HG03575 (cell line): ENCODE results near the gene KRR1.
A peak's percentile ranks its signal among the peaks of the same experiment; 100 is the strongest.
"Not testable (repeated sequence)": the region's sequence is repeated elsewhere in the genome, so short reads cannot be mapped to it uniquely, and the experiment has no call there.

ENCODE experiments used
- ATAC-seq: cut with Tn5 transposase; IDR thresholded peaks from one replicate; pipeline ENCODE4 v1.9.1; 2021; ENCODE audit not compliant: unreplicated experiment, insufficient number of reproducible peaks, low FRiP score; ENCODE audit errors: extremely low read depth

The KRR1 gene

GRCh38 chr12:75528272-75528671 is 16.9 kb upstream of the KRR1 start:
- no peak for ATAC-seq

GRCh38 chr12:75526655-75527511 is 15.5 kb upstream of the KRR1 start:
- peak; percentile 90 for ATAC-seq

GRCh38 chr12:75525263-75525662 is 13.9 kb upstream of the KRR1 start:
- no peak for ATAC-seq

- not testable (repeated sequence) for ATAC-seq
Measured at GRCh38 chr12:75522124-75522523, 10.7 kb upstream of the KRR1 start.

- not testable (repeated sequence) for ATAC-seq
Measured at GRCh38 chr12:75521224-75521623, 9.8 kb upstream of the KRR1 start.

GRCh38 chr12:75509621-75510020 is 1.8 kb downstream of the KRR1 start:
- ATAC-seq, result no peak

GRCh38 chr12:75508159-75508558 is 3.2 kb downstream of the KRR1 start:
- no peak for ATAC-seq

GRCh38 chr12:75507086-75507485 is 4.3 kb downstream of the KRR1 start:
- ATAC-seq, result no peak

- no peak for ATAC-seq
Measured at GRCh38 chr12:75505706-75506312, 5.6 kb downstream of the KRR1 start.

- no peak for ATAC-seq
Measured at GRCh38 chr12:75503866-75504265, 7.5 kb downstream of the KRR1 start.

GRCh38 chr12:75503459-75503858 is 8.0 kb downstream of the KRR1 start:
- ATAC-seq, result no peak

GRCh38 chr12:75491169-75491568 is 20.2 kb downstream of the KRR1 start:
- ATAC-seq, result no peak

- no peak for ATAC-seq
Measured at GRCh38 chr12:75489613-75490210, 21.7 kb downstream of the KRR1 start.

GRCh38 chr12:75489187-75489586 is 22.2 kb downstream of the KRR1 start:
- no peak for ATAC-seq

GRCh38 chr12:75488553-75488952 is 22.9 kb downstream of the KRR1 start:
- no peak for ATAC-seq

- ATAC-seq, result no peak
Measured at GRCh38 chr12:75487308-75487707, 24.1 kb downstream of the KRR1 start.

GRCh38 chr12:75484450-75484849 is 27.0 kb downstream of the KRR1 start:
- ATAC-seq, result not testable (repeated sequence)

- no peak for ATAC-seq
Measured at GRCh38 chr12:75483431-75483830, 28.0 kb downstream of the KRR1 start.

- no peak for ATAC-seq
Measured at GRCh38 chr12:75482646-75483045, 28.8 kb downstream of the KRR1 start.

- no peak for ATAC-seq
Measured at GRCh38 chr12:75481774-75482173, 29.6 kb downstream of the KRR1 start.
